GM19240 (cell line): ENCODE measurements around the gene TNFRSF4.
"Not testable (repeated sequence)": the region's sequence is repeated elsewhere in the genome, so short reads cannot be mapped to it uniquely, and the experiment has no call there.

Source experiments
- DNase-seq: peaks from one replicate; pipeline ENCODE4 v3.0.0; 2011; ENCODE audit warnings: low spot score; ENCODE audit not compliant: insufficient read length

Gene TNFRSF4

DNA sequence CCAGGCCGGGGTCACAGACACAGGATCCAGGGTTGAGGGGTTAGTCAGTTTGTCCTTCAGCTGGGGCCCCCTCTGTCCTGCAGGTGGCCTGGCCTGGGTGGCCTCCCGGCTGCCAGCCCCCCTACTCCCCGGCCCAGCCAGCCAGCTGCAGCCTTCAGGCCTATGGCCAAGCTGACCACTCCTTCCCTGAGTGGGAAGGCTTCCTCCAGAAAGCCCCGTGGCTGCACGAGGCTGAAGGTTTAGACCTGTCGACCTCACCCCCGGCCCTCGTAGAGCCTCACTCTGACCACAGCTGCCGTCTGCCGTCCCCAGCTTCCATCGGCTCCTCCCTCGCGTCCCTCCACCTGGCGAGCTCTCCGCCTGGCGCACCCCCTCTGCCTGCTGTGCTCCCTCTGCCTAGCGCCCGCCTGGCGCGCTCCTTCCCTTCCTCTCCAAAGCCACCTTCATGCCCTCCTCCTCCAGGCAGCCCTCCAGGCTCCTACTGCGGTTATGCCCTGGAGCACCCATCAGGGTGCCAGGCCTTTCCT lies 30.7 kb downstream of the TNFRSF4 start:
- no peak for DNase-seq

DNA sequence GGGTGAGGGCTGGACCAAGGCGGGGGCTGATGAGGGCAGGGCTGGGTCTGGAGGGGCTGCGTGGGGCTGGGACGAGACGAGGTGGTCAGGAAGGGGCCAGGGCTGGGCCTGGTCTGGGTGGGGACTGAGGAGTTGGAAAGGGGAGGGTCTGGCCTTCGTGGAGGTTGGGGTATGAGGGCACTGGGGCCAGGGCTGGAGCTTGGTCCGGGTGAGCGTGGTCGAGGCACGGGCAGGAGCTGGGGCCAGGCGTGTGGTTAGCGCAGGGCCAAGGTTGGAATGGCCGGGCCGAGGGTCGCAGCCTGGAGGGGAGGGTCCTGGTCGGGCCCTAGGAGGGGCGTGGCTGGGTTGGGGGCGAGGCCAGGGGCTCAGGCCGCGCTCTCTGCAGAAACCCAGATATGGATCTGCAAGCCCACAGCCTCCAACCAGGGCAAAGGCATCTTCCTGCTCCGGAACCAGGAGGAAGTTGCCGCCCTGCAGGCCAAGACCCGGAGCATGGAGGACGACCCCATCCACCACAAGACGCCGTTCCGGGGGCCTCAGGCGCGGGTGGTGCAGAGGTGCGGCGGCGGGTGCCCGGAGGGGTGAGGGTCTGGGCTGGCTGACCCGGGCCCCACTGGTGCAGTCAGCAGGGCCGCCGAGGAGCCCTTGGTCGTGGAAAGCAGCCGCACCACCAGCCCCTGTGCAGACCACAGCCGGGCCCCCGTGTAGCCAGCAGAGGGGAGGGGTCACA lies 31.3 kb downstream of the TNFRSF4 start:
- no peak for DNase-seq

DNA sequence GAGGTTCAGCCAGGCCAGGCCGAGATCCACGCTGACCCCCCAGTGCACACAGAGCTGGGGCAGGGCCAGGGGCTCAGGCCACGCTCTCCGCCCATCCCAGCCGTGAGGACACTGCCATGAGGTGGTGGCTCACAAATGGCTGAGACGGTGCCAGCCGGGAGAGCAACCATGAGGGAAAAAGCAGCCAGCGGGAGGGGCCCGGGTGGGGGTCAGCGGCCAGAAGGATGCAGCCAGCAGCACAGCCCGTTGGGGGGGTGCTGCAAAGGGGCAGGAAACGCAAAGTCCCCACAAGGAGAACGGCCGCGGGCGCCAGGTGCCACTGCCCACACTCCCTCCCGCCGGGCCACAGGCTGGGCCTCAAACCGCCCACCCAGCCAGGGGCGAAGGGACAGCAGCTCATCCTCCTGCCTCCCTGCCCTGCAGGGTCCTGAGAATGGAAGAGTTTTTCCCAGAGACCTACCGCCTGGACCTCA lies 32.0 kb downstream of the TNFRSF4 start:
- no peak for DNase-seq

DNA sequence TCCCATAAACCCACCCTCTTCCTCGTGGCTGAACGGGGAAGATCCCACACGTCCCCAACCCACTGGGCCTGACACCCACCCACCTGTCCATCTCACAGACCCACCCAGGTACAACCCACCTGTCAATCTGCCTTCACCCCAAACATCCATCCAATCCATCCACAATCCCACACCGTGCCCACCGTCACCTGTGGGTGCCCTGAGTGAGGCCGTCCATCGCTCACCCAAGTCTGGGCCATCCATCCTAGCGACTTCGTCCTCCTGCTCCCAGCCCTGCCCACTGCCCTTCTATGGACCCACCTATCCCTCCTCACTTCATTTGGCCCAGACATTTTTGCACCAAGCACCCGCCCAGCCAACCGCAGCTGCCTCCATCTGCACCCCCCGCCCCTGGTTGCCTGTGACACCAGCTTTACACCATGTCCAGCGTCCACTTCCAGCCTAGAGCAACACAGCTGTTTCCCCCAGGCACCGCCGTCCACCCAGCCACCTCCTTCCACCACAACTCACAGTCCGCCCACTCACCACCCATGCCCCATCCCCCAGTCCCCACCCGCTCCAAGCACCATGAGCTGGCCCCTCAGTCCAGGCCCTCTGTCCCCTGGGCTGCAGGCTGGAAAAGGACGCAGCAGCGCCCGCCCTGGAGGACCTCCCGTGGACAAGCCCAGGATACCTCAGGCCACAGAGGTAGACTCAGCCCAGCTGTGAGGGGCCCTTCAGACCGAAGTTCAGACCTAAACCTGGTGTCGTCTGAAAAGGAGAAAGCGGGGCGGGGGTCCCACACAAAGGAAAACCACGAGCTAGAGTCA lies 32.6 kb downstream of the TNFRSF4 start:
- DNase-seq: no peak

DNA sequence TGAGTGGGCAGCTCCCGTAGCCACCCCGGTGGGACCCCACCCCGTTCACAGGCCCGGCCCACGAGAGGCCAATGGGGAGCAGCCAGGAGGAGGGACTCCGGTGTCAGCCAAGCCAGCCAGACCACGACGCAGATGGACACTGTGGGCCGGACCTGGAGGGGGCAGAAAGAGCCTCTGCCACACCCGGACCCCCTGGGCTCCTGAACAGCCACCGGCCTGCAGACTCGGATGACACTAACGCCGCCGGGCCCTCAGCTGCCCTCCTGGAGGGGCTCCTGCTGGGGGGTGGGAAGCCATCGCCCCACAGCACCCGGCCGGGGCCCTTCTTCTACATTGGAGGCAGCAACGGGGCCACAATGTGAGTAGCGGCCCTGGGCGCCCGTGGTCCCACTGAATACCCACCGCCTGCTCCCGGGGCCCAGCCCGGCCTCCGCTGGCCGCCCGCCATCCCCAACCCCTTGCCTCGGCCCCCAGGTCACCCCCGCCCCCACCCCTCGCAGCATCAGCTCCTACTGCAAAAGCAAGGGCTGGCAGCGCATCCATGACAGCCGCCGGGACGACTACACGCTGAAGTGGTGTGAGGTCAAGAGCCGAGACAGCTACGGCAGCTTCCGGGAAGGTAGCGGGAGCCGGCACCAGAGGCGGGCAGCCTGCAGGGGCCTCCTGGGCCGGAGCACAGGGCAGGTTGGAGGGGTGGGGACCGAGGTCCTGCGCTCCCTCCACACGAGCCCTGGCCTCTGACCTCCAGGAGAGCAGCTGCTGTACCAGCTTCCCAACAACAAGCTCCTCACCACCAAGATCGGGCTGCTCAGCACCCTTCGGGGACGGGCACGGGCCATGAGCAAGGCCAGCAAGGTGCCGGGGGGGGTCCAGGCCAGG lies 33.7 kb downstream of the TNFRSF4 start:
- DNase-seq: no peak

DNA sequence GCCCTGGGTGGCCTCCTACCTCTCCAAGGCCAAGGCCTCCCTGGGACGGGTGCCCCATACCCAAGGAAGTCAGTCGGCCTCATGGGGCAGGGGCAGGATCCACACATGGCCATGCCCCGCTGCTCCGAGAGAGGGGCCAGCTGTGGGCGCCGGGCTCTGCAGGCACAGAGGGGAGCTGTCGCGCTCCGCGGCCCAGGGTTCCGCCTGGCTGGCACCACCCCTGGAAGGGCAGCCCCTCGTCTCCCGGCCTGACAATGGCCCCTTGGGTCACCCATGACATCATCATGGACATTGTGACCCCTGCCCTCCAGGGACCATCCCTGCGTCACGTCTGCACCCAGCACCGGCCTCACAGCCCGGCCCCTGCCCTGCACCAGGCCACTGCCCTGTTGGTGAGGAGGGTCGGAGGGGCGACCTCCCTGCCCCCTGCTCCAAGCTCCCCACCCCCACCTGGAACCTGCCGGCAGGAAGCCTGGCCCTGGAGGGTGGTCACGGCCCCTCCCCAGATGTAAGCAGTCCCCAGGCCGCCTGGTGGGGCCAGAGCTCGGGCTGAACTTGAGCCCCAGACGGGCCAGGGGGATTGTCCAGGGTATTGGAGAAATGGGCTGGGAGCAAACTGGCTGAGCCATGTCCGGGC lies 34.5 kb downstream of the TNFRSF4 start:
- DNase-seq: no peak

DNA sequence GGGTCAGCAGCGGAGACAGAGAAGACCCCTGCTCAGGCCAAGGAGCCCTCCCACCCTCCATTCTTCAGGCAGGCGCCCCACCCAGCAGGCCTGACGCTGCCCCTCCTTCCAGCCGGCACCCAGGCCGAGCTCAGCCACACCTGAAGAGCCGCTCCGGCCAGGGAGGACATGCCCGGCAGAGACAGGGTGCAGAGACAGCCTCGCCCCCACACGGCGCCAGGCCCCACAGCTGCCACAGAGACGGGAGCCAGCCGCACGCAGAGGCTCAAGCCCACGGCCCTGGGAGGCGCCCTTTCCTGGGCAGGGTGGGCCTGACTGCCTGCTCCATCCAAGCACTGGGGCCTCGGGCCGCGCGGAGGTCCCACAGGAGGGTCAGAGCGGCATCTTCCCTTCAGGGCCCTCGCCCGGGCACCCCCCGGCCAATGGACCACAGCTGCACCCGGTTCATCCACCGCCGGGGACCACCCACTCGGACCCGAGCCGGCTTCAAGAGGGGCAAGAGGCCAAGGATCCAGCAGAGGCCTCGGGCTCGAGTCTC lies 35.1 kb downstream of the TNFRSF4 start:
- no peak for DNase-seq

DNA sequence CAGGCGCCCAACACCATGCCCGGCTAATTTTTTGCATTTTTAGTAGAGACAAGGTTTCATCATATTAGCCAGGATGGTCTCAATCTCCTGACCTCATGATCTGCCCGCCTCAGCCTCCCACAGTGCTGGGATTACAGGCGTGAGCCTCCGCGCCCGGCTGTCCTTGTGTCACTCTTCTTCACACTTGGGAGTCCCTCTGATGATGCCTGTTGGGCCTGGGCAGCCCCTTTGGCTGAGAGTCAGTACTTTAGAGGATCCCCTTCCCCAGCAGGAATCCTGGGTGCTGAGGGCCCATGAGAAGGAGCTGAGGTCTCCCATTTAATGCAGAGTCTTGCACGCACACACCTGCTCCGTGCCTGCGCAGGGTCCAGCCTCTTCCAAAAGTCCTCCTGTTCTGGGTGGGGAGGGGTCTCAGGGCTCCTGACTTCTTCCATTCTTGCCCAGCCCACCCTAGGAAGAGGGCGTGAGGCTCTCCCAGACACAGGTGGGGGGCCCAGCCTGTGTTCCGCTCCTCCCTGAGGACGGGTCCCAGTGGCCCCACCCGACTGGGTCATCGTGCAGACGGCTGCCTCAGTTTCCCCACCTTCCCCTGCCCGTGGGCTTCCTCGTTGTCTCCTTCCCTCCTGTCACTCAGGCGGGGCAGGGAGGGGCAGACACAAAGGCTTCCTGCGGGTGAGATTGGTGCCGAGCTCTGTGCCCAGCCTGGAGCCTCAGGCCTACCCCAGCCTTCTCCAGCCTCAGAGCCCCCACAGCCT lies 36.3 kb downstream of the TNFRSF4 start:
- no peak for DNase-seq

DNA sequence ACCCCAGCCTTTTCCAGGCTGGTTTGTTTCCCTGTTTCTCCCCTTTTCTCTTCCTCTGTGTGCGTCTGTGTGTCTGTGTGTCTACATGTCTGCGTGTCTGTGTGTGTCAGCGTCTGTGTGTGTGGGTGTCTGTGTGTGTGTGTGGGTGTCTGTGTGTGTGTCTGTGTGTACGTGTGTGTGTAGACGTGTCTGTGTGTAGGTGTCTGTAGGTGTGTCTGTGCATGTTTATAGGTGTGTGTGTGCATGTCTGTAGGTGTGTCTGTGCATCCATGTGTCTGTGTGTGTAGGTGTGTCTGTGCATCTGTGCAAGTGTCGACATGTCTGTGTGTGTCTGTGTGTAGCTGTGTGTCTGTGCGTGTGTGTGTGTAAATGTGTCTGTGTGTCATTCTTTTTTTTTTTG lies 37.0 kb downstream of the TNFRSF4 start:
- no peak for DNase-seq

DNA sequence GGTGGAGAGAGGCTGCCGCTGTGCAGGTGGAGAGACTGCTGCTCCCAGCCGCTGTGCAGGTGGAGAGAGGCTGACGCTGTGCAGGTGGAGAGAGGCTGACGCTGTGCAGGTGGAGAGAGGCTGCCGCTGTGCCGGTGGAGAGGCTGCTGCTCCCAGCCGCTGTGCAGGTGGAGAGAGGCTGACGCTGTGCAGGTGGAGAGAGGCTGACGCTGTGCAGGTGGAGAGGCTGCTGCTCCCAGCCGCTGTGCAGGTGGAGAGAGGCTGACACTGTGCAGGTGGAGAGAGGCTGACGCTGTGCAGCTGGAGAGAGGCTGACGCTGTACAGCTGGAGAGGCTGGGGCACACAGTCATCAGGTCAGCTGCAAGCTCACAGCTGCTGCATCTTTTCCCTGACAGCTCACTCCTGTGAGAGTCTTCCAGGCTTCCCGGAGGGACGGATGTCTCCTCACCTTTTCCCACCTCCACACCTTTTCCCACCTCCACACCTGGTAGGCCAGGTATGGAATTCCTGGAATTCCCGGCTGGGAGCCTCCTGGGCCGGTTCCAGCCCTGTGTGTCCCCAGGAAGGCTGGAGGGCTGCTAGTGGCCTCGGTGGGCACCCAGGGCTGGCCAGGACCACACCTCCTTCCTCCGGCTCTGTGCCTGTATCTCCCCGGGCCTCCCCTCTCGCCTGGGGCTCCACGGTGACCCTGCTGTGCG lies 37.7 kb downstream of the TNFRSF4 start:
- not testable (repeated sequence) for DNase-seq

DNA sequence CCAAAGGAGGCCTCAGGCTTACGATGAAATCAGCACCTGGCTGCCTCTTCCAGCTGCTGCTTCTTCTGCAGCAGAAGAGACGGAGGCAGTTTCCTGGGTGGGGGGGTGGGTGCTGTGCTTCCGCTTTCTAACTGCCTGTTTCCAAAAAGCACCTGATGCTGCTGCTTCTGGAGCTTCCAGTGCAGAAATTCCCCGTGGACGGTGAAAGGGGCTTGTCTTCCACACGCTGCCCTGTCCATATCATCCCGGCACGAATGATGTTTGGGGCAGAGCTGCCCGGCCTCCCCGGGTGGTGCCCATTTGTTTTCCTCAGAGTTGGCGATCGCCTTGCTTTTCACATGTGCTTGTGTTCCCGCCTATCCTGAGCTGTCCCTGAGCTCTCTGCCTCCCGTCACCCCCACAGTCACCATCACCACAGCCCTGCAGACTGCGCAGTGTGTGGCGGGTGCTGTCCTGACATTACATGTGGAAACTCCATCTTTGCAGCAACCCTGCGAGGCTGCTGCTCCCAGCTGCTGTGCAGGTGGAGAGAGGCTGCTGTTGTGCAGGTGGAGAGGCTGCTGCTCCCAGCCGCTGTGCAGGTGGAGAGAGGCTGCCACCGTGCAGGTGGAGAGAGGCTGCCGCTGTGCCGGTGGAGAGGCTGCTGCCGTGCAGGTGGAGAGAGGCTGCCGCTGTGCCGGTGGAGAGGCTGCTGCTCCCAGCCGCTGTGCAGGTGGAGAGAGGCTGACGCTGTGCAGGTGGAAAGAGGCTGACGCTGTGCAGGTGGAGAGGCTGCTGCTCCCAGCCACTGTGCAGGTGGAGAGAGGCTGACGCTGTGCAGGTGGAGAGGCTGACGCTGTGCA lies 38.5 kb downstream of the TNFRSF4 start:
- DNase-seq: no peak

DNA sequence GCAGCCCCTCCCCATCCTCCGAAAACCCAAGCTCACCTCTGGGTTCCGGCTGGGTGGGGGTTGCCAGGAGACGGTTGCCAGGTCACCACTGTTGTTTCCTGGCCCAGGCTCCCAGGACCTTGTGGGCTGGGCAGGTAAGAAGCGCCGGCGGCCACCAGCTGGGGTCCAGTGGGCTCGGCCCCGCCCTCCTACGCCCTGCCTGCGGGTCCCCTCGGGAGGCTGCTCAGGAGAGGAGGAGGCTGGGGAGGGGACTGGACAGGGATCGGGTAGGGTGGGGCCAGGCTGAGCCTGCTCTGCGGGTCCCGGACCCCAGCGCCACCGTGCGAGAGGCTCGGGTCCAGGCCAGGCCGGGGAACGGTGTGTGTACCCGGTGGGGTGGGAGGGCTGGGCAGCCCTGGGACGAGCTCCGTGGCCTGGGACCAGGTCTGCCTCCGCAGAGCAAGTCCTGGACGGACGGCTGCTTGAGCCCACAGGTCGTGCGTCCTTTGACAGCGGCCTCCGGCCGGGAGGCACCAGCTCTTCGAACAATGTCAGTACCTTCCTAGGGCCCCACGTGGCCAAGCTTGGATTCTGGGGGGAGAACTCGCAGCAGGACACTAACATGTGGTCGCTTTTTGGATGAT lies 40.0 kb downstream of the TNFRSF4 start, which contains the start of gene TTLL10:
Gene TTLL10 (plus strand): TSS at position 88 of the 623 bp plus-strand sequence. CDS start 5,336 bp downstream, outside the sequence.
- no peak for DNase-seq

DNA sequence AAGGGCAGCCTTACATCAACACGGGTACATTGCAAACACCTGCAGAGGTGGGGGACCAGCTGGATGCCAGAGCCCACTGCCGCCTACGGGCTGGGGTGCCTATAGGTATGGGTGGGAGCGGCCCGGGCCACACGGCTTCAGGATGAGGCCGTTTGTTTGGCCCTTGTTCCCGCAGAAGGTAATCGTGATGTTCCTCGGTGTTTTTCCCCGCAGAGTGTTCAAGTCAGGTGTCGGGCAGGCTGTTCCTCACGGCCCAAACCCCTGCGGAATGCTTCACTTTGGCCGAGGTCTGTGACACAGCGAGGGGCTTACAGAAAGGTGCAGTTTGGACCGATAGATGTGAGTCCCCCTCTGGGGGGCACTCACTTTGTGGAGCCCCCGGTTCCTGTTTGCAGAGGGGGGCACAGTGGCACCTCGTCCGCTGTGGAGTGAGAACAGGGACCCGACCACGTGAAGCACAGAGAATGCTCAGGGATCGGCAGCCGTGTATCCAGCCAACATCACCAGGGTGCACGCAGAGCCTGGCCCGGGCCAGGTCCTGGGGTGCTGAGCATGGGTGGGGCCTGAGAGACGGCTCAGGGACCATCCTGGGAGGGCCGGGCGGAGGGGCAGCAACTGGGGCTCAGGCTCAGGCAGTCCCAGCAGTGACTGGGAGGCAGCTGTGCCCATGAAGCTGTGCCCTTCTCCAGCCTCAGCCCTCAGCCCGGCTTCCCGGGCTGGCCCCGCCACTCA lies 40.7 kb downstream of the TNFRSF4 start:
- no peak for DNase-seq

DNA sequence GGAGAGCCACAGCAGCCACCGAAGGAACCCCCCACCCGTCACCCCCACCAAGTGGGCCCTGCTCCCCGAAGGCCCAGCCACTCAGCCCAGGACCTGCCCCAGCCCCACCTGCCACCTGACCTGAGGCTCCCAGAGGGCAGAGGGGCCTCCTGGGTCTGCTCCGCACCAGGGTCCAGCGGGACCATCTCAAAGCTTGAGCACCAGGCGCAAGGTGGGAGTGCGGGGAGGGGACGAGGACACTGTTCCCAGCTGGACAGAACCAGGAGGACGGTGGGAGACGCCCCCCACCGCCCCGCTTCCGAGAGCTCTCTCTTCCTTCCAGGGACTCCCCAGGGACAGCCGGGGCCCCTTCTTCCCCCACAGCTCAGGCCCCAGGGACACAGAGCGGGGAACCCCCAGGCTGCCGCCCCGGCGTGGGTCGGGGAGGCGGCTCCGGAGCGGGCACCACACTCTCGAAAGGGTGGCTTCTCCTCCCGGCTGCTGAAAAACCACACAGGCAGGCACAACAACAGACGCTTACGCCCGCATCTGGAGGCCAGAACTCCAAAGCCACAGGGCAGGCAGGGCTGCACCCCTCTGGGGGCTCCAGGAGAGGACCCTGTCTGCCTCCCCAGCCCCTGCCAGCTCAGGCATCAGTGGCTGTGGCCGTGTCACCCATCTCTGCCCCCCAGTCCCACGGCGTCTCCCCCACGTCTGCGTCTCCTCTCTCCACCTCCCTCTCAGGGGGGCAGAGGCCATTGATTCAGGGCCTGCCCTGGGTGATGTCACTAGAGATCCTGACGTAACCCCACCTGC lies 42.2 kb downstream of the TNFRSF4 start:
- DNase-seq: no peak

DNA sequence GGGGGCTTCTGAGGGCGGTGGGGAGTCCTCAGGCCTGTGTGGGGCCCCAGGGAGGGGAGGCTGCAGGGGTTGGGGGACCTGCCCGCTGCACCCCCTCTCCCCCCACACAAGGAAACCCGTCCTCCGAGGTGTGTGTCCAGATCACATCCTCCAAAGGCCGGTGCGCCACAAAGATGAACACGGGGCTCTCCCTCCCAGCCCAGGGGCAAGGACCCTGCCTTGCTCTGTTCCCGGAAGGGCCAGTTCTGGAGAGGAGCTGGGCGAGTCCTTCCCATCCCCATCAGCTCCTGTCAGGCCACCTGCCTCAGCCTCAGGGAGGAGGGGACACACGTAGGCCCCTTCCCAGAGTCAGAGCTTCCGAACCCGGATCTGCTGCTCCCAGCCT lies 42.8 kb downstream of the TNFRSF4 start:
- DNase-seq: no peak
